ENCODE measurements around the gene MST1. TPM values are rescaled to one million over a fixed set of nuclear protein-coding genes. Genes with fewer than 3 reads are reported as not detected.
"Not testable (repeated sequence)": the region's sequence is repeated elsewhere in the genome, so short reads cannot be mapped to it uniquely, and the experiment has no call there.

The MST1 gene
- total and polyA plus RNA-seq, 9 of the 15 experiments (the other 6 are each of a cell fraction or from before 2014, with no cell fraction given), result 0.08 to 1.8 (median 0.40) TPM

- TF ChIP-seq SMARCA4 (IDR thresholded peaks at IDR 0.05), result no peak
- TF ChIP-seq NFIC (IDR thresholded peaks at IDR 0.05), result peak; percentile 62
- no peak for TF ChIP-seq SMARCC2 (IDR thresholded peaks at IDR 0.05; ENCODE audit: low read depth)
- 89% methylated on average over 6 of the region's 8 CpGs for WGBS (ENCODE audit: insufficient coverage, low coverage, missing lambda C conversion rate)
- Histone ChIP-seq H2AFZ (ENCODE audit: low read depth, low read length) (no peak overlapping the region), H3K36me3 (ENCODE audit: control insufficient read depth, insufficient read depth, low read length) (peaks cover 70% of the 10 kb centered on the region; the same call in 2 of the 3 replicates), H3K4me2 (ENCODE audit: insufficient read depth, low read length) (no peak overlapping the region), H4K20me1 (replicated peaks; ENCODE audit: control insufficient read depth, insufficient read depth, low read length) (no peaks in the 10 kb centered on the region), H3K9me3 (replicated peaks; ENCODE audit: control insufficient read depth, insufficient read depth, low read depth, low read length) (no peaks in the 10 kb centered on the region), H3K27me3 (ENCODE audit: control insufficient read depth in 2 of 2, insufficient read depth in 2 of 2, low read length in 2 of 2) (no peaks in the 10 kb centered on the region), H3K4me1 (replicated peaks in 1 of 2; ENCODE audit: control insufficient read depth in 2 of 2, insufficient read depth in 2 of 2, low read length in 2 of 2) (peaks cover 0 to 10% of the 10 kb centered on the region in 2 experiments; a peak in 2 of 5 replicates), H3K4me3 (no peak overlapping the region), H3K9ac (ENCODE audit: insufficient read depth in 1 of 2, low read depth in 2 of 2, low read length in 2 of 2) (no peak overlapping the region), H3K27ac (ENCODE audit: extremely low read depth, low read depth, low read length) (no peak overlapping the region), H3K79me2 (ENCODE audit: control insufficient read depth, insufficient read depth, low read length) (no peaks in the 10 kb centered on the region), H3K9me1 (ENCODE audit: control insufficient read depth, insufficient read depth, low read length) (peaks cover 3% of the 10 kb centered on the region)
- ATAC-seq (no peak), FAIRE-seq (no peak), DNase-seq (ENCODE audit: extremely low read depth in 1 of 4, low spot score in 3 of 4) (no peak)
- POLR2A ChIA-PET, result no interaction called here
- no TSS peak for BruUV-seq (replicated peaks)
- in situ Hi-C loops (cut with MboI) (loop anchor here (5.0 kb wide), 1 partner anchor 142 kb away; no protein-coding TSS in a partner anchor), intact Hi-C loops (cut with micrococcal nuclease) (loop anchor here (1.0 to 5.0 kb wide), 2 partner anchors 161 to 207 kb away; no protein-coding TSS in a partner anchor)
- CTCF ChIA-PET (ENCODE audit: low intra/inter-chr PET ratio), result no interaction called here
These were observed 10.7 kb upstream of the MST1 start for GRCh38 chr3:49700014-49700413.

DNA sequence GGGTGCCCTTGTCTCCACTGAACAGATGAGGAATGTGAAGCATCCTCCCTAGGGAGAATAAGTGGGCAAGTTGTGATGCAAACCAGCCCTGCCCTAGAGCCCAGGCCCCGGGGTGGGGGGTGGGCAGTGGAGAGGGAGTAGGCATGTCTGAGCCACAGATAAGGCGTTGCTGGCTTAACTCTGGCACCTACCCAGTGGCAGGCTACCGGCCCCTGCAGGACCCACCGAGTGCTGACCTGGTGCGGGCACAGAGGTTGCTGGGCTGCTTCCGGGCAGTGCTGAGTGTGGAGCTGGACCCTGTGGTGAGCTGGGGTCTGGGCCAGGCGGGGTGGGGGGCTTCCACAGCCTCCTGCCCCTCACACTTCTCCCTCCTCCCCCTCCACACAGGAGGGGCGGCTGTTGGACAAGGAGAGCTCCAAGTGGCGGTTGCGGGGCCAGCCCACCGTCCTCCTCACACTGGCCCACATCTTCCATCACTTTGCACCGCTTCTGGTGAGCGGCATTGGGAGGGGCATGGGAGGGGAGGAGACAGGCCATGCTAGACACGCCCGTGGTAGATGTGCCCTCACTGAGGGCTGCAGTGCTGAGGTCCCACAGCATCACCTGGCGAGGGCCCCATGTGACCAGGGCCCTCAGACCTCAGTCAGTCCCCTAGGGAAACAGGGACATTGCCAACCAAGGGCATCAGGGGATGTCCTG, 10.2 kb upstream of the MST1 start:
- intact Hi-C loops (cut with micrococcal nuclease) (no loop called here), in situ Hi-C loops (cut with MboI) (no loop called here)
- Histone ChIP-seq H3K4me1 (replicated peaks in 1 of 2; ENCODE audit: control insufficient read depth in 2 of 2, insufficient read depth in 2 of 2, low read length in 2 of 2) (peaks cover 0 to 10% of the 10 kb centered on the region in 2 experiments; a peak in 3 of 5 replicates), H2AFZ (ENCODE audit: low read depth, low read length) (no peak overlapping the region), H3K79me2 (ENCODE audit: control insufficient read depth, insufficient read depth, low read length) (peaks cover under 1% of the 10 kb centered on the region; the same call in 1 of the 3 replicates), H3K36me3 (ENCODE audit: control insufficient read depth, insufficient read depth, low read length) (peaks cover 64% of the 10 kb centered on the region; the same call in 2 of the 3 replicates), H3K9ac (ENCODE audit: insufficient read depth in 1 of 2, low read depth in 2 of 2, low read length in 2 of 2) (no peak overlapping the region), H3K9me1 (ENCODE audit: control insufficient read depth, insufficient read depth, low read length) (peaks cover 3% of the 10 kb centered on the region), H3K4me2 (ENCODE audit: insufficient read depth, low read length) (no peak overlapping the region), H3K4me3 (no peak overlapping the region), H4K20me1 (replicated peaks; ENCODE audit: control insufficient read depth, insufficient read depth, low read length) (no peaks in the 10 kb centered on the region), H3K27ac (ENCODE audit: extremely low read depth, low read depth, low read length) (no peak overlapping the region), H3K9me3 (replicated peaks; ENCODE audit: control insufficient read depth, insufficient read depth, low read depth, low read length) (no peaks in the 10 kb centered on the region), H3K27me3 (ENCODE audit: control insufficient read depth in 2 of 2, insufficient read depth in 2 of 2, low read length in 2 of 2) (no peaks in the 10 kb centered on the region)
- ChIA-PET POLR2A (interaction anchor here (0.6 kb wide), 1 partner anchor 45 kb away, joined by 3 read pairs; no protein-coding TSS in a partner anchor), CTCF (ENCODE audit: low intra/inter-chr PET ratio) (no interaction called here)
- no peak for TF ChIP-seq SIX5 (IDR thresholded peaks at IDR 0.05; ENCODE audit: borderline replicate concordance in 1 of 2, insufficient read depth in 1 of 2, low read depth in 1 of 2, low read length in 2 of 2)
- 80% methylated on average over 1 of the region's 16 CpGs for WGBS (ENCODE audit: insufficient coverage, low coverage, missing lambda C conversion rate)
- FAIRE-seq (no peak), DNase-seq (ENCODE audit: extremely low read depth in 1 of 4, low spot score in 3 of 4) (no peak), ATAC-seq (no peak)
- no TSS peak for BruUV-seq (replicated peaks)

GRCh38 chr3:49695350-49696015, 6.2 kb upstream of the MST1 start:
- ATAC-seq (peak; percentile 64), FAIRE-seq (peak; percentile 63)
- BruUV-seq (replicated peaks); CTCF ChIA-PET (ENCODE audit: low intra/inter-chr PET ratio); H3K4me2 ChIP-seq (ENCODE audit: insufficient read depth, low read length); H3K9me3 ChIP-seq (replicated peaks; ENCODE audit: control insufficient read depth, insufficient read depth, low read depth, low read length); DNase-seq (ENCODE audit: extremely low read depth in 1 of 4, low spot score in 3 of 4); intact Hi-C loops (cut with micrococcal nuclease); H3K9me1 ChIP-seq (ENCODE audit: control insufficient read depth, insufficient read depth, low read length); H2AFZ ChIP-seq (ENCODE audit: low read depth, low read length); H3K27ac ChIP-seq (ENCODE audit: extremely low read depth, low read depth, low read length); in situ Hi-C loops (cut with MboI); H3K4me3 ChIP-seq; H3K9ac ChIP-seq (ENCODE audit: insufficient read depth in 1 of 2, low read depth in 2 of 2, low read length in 2 of 2); H3K27me3 ChIP-seq (ENCODE audit: control insufficient read depth in 2 of 2, insufficient read depth in 2 of 2, low read length in 2 of 2); H4K20me1 ChIP-seq (replicated peaks; ENCODE audit: control insufficient read depth, insufficient read depth, low read length): not testable (repeated sequence)
- H3K4me1 ChIP-seq (replicated peaks in 1 of 2; ENCODE audit: control insufficient read depth in 2 of 2, insufficient read depth in 2 of 2, low read length in 2 of 2), result peaks cover 0 to 14% of the 10 kb centered on the region in 2 experiments; a peak in 4 of 5 replicates
- 100% methylated on average over 3 of the region's 4 CpGs for WGBS (ENCODE audit: insufficient coverage, low coverage, missing lambda C conversion rate)
- H3K36me3 ChIP-seq (ENCODE audit: control insufficient read depth, insufficient read depth, low read length), result peaks cover 31% of the 10 kb centered on the region; the same call in 2 of the 3 replicates
- POLR2A ChIA-PET, result interaction anchor here (0.6 kb wide), 1 partner anchor 194 kb away, joined by 3 read pairs; no protein-coding TSS in a partner anchor
- peaks cover 16% of the 10 kb centered on the region for H3K79me2 ChIP-seq (ENCODE audit: control insufficient read depth, insufficient read depth, low read length)
